HepG2 (cell line): ENCODE results near the gene TPGS1. TPM values are rescaled to one million over a fixed set of nuclear protein-coding genes. Genes with fewer than 3 reads are reported as not detected.

Experiments used
- DPF2 ChIP-seq: sonication (generic); formaldehyde crosslinking; IDR thresholded peaks from 2 replicates; pipeline ENCODE4 v1.4.0; 2020; ENCODE audit warnings: mild to moderate bottlenecking, low read depth, missing genetic modification reagents, borderline replicate concordance
- GABPB1 ChIP-seq: IDR thresholded peaks from 2 replicates; pipeline ENCODE4 v1.6.1; 2016; ENCODE audit warnings: mild to moderate bottlenecking, missing genetic modification reagents, moderate library complexity, missing compliant biosample characterization
- GZF1 ChIP-seq: sonication (generic); formaldehyde crosslinking; IDR thresholded peaks from 2 replicates; pipeline ENCODE4 v1.5.1; 2020; ENCODE audit warnings: mild to moderate bottlenecking, missing genetic modification reagents
- IRF2 ChIP-seq: IDR thresholded peaks from 2 replicates; pipeline ENCODE4 v1.6.1; 2018; ENCODE audit warnings: missing genetic modification reagents, missing compliant biosample characterization
- ISX ChIP-seq: sonication (generic); formaldehyde crosslinking; conservative IDR thresholded peaks from 2 replicates; pipeline ENCODE4 v1.5.0; 2020; ENCODE audit warnings: missing genetic modification reagents
- MIXL1 ChIP-seq: IDR thresholded peaks from 2 replicates; pipeline ENCODE4 v1.6.1; 2016
- NFKB2 ChIP-seq: sonication (generic); formaldehyde crosslinking; IDR thresholded peaks from 2 replicates; pipeline ENCODE4 v1.4.0; 2020; ENCODE audit warnings: missing genetic modification reagents, borderline replicate concordance
- RXRB ChIP-seq: IDR thresholded peaks from 2 replicates; pipeline ENCODE4 v1.6.1; 2016; ENCODE audit warnings: borderline replicate concordance, missing genetic modification reagents, missing compliant biosample characterization
- ZFP1 ChIP-seq: IDR thresholded peaks from 2 replicates; pipeline ENCODE4 v1.6.1; 2016
- ZKSCAN8 ChIP-seq: IDR thresholded peaks from 2 replicates; pipeline ENCODE4 v1.6.1; 2016; ENCODE audit warnings: borderline replicate concordance, missing genetic modification reagents, missing compliant biosample characterization
- ZNF431 ChIP-seq: sonication (generic); formaldehyde crosslinking; IDR thresholded peaks from 2 replicates; pipeline ENCODE4 v1.9.0; 2022; ENCODE audit warnings: missing genetic modification reagents, low read depth, mild to moderate bottlenecking, borderline replicate concordance
- ZNF577 ChIP-seq: sonication (generic); formaldehyde crosslinking; IDR thresholded peaks from 2 replicates; pipeline ENCODE4 v1.4.0; 2020; ENCODE audit warnings: mild to moderate bottlenecking, low read depth, missing genetic modification reagents, borderline replicate concordance
- ZNF891 ChIP-seq: sonication (generic); formaldehyde crosslinking; IDR thresholded peaks from 2 replicates; pipeline ENCODE4 v1.5.0; 2020; ENCODE audit warnings: mild to moderate bottlenecking, missing genetic modification reagents
- polyA plus RNA-seq, 8 experiments: library from polyadenylated mRNA; depleted of rRNA in 3 of 8; stranded (reverse) in 7 of 8; unstranded in 1 of 8; fragments of >200 nt; fragmentation: Illumina TruSeq in 4 of 8; extraction: Trizol in 4 of 8; gene quantifications; 2 replicates each; pipeline versions ENCODE4 v1.2.1 to v1.2.3, GENCODE V29; 2011 to 2016; ENCODE audit warnings: low read depth in 4 of 8, missing spikeins in 1 of 8, mixed read lengths in 1 of 8; ENCODE audit not compliant: insufficient read depth in 1 of 8
- total RNA-seq, 5 experiments: library from RNA; depleted of rRNA; stranded (reverse); fragments of >200 nt; fragmentation: Illumina TruSeq; extraction: Trizol; gene quantifications; 2 replicates each; pipeline ENCODE4 v1.2.3, GENCODE V29; 2016; ENCODE audit warnings: low read depth in 1 of 5
- TF ChIP-seq, protein P1 (sequence below): sonication (generic); formaldehyde crosslinking; IDR thresholded peaks from 2 replicates; pipeline ENCODE4 v1.5.0; 2020; ENCODE audit warnings: missing genetic modification reagents
- TF ChIP-seq, protein P2 (sequence below): IDR thresholded peaks from 2 replicates; pipeline ENCODE4 v1.6.1; 2016; ENCODE audit warnings: low read depth, borderline replicate concordance
- TF ChIP-seq, protein P3 (sequence below): sonication (generic); formaldehyde crosslinking; IDR thresholded peaks from 2 replicates; pipeline ENCODE4 v1.5.0; 2020; ENCODE audit warnings: mild to moderate bottlenecking, low read depth, missing genetic modification reagents, borderline replicate concordance
- TF ChIP-seq, protein P4 (sequence below): sonication (generic); formaldehyde crosslinking; IDR thresholded peaks from 2 replicates; pipeline ENCODE4 v1.5.0; 2020; ENCODE audit warnings: missing genetic modification reagents
- TF ChIP-seq, protein P5 (sequence below): sonication (generic); formaldehyde crosslinking; conservative IDR thresholded peaks from 2 replicates; pipeline ENCODE4 v1.4.0; 2020; ENCODE audit warnings: missing genetic modification reagents
- TF ChIP-seq, protein P6 (sequence below): conservative IDR thresholded peaks from 2 replicates; pipeline ENCODE4 v1.6.1; 2018; ENCODE audit warnings: missing genetic modification reagents
- TF ChIP-seq, protein P7 (sequence below): sonication (generic); formaldehyde crosslinking; IDR thresholded peaks from 2 replicates; pipeline ENCODE4 v1.5.0; 2020; ENCODE audit warnings: mild to moderate bottlenecking, missing genetic modification reagents

TPGS1 gene
- total and polyA plus RNA-seq, 2 of the 13 experiments (the other 11 are each of a cell fraction or from before 2014, with no cell fraction given): 1.1 to 6.2 TPM

DNA sequence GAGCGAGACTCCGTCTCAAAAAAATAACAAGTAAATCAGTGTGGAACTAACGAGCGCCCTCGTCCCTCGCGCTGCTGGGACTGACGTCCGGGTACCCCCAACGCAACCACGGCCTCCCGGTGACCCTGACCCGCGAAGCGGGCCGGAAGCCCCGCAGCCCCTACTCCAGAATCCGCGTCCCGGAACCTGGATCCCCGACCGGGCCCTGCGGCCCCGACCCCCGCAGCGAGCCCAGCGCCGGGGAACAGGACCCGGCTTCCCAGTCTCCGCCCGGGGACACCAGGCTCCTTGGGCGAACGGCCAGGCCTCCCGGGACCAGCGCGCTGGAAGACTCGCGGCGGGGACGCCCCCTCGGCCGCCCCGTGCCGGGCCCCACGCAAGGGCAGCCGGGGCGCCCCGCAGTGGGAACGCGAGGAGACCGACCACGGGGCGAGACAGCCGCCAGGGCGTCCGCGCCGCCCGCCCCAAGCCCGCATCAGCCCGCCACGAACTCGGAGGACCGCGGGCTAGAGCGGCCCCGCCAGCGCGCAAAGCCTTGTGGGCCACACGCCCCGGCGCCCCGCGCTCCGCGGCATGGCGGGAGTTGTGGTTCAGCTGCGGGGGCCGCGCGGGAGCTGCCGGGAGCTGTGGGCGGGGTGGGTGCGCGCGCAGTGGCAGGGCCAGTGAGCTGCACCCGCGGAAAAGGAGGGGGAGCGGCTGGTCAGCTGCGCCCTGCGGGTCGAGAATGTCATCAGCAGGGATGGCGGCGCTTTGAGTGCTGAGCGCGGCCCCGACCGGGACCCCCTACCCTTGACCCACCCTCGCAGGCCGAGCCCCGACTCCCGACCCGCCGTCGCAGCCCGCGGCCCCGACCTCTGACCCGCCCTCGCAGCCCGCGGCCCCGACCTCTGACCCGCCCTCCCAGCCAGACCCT, 18.5 kb upstream of the TPGS1 start (continued):
- TF ChIP-seq, protein P1, sequence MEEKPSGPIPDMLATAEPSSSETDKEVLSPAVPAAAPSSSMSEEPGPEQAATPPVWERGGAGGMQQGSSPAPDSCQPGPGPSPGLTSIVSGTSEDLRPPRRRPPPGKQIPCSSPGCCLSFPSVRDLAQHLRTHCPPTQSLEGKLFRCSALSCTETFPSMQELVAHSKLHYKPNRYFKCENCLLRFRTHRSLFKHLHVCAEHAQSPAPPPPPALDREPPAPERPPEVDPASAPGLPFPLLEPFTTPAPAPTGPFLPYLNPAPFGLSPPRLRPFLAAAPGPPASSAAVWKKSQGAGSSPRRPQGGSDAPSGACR: no peak
- TF ChIP-seq ZNF577 (no peak), IRF2 (peak; percentile 92; the same call in 1 of the 2 replicates), ZKSCAN8 (CRISPR knock-in tag) (no peak), GABPB1 (CRISPR knock-in tag) (peak; percentile 91), ZNF891 (CRISPR knock-in tag) (no peak), DPF2 (CRISPR knock-in tag) (no peak), RXRB (CRISPR knock-in tag) (peak; percentile 44), NFKB2 (CRISPR knock-in tag) (peak; percentile 44; the same call in 1 of the 2 replicates), ZFP1 (CRISPR knock-in tag) (no peak), ISX (CRISPR knock-in tag) (no peak), ZNF431 (CRISPR knock-in tag) (0 out of 2 replicates have a peak, but pooled peaks have one; percentile 78), GZF1 (CRISPR knock-in tag) (no peak), MIXL1 (CRISPR knock-in tag) (0 out of 2 replicates have a peak, but pooled peaks have one; percentile 14)
- TF ChIP-seq, protein P2, sequence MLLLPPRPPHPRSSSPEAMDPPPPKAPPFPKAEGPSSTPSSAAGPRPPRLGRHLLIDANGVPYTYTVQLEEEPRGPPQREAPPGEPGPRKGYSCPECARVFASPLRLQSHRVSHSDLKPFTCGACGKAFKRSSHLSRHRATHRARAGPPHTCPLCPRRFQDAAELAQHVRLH (CRISPR knock-in tag): no peak; the same call in 1 of the 2 replicates
- TF ChIP-seq, protein P3, sequence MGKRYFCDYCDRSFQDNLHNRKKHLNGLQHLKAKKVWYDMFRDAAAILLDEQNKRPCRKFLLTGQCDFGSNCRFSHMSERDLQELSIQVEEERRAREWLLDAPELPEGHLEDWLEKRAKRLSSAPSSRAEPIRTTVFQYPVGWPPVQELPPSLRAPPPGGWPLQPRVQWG (CRISPR knock-in tag): no peak
- TF ChIP-seq, protein P4, sequence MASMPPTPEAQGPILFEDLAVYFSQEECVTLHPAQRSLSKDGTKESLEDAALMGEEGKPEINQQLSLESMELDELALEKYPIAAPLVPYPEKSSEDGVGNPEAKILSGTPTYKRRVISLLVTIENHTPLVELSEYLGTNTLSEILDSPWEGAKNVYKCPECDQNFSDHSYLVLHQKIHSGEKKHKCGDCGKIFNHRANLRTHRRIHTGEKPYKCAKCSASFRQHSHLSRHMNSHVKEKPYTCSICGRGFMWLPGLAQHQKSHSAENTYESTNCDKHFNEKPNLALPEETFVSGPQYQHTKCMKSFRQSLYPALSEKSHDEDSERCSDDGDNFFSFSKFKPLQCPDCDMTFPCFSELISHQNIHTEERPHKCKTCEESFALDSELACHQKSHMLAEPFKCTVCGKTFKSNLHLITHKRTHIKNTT: peak; percentile 99
- TF ChIP-seq, protein P5, sequence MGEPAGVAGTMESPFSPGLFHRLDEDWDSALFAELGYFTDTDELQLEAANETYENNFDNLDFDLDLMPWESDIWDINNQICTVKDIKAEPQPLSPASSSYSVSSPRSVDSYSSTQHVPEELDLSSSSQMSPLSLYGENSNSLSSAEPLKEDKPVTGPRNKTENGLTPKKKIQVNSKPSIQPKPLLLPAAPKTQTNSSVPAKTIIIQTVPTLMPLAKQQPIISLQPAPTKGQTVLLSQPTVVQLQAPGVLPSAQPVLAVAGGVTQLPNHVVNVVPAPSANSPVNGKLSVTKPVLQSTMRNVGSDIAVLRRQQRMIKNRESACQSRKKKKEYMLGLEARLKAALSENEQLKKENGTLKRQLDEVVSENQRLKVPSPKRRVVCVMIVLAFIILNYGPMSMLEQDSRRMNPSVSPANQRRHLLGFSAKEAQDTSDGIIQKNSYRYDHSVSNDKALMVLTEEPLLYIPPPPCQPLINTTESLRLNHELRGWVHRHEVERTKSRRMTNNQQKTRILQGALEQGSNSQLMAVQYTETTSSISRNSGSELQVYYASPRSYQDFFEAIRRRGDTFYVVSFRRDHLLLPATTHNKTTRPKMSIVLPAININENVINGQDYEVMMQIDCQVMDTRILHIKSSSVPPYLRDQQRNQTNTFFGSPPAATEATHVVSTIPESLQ: no peak
- TF ChIP-seq, protein P6, sequence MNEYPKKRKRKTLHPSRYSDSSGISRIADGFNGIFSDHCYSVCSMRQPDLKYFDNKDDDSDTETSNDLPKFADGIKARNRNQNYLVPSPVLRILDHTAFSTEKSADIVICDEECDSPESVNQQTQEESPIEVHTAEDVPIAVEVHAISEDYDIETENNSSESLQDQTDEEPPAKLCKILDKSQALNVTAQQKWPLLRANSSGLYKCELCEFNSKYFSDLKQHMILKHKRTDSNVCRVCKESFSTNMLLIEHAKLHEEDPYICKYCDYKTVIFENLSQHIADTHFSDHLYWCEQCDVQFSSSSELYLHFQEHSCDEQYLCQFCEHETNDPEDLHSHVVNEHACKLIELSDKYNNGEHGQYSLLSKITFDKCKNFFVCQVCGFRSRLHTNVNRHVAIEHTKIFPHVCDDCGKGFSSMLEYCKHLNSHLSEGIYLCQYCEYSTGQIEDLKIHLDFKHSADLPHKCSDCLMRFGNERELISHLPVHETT (CRISPR knock-in tag): peak; percentile 91
- TF ChIP-seq, protein P7, sequence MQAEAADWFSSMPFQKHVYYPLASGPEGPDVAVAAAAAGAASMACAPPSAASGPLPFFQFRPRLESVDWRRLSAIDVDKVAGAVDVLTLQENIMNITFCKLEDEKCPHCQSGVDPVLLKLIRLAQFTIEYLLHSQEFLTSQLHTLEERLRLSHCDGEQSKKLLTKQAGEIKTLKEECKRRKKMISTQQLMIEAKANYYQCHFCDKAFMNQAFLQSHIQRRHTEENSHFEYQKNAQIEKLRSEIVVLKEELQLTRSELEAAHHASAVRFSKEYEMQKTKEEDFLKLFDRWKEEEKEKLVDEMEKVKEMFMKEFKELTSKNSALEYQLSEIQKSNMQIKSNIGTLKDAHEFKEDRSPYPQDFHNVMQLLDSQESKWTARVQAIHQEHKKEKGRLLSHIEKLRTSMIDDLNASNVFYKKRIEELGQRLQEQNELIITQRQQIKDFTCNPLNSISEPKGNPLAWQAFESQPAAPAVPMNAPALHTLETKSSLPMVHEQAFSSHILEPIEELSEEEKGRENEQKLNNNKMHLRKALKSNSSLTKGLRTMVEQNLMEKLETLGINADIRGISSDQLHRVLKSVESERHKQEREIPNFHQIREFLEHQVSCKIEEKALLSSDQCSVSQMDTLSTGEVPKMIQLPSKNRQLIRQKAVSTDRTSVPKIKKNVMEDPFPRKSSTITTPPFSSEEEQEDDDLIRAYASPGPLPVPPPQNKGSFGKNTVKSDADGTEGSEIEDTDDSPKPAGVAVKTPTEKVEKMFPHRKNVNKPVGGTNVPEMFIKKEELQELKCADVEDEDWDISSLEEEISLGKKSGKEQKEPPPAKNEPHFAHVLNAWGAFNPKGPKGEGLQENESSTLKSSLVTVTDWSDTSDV (CRISPR knock-in tag): peak; percentile 50; the same call in 1 of the 2 replicates
